HL-60 (cell line): ENCODE results near the gene TLCD4.

Source experiments
- DNase-seq, 2 experiments: peaks; one replicate each; pipeline ENCODE4 v3.0.0-alpha.2; 2010 to 2020; ENCODE audit warnings: low read depth in 1 of 2, low spot score in 1 of 2
- H3K27ac ChIP-seq: fragments of 250-450 bp; sonication (Bioruptor Pico); replicated peaks from 2 replicates; pipeline ENCODE4 v1.5.1; 2020; ENCODE audit warnings: mild to moderate bottlenecking, moderate library complexity
- H3K27me3 ChIP-seq: fragments of 250-450 bp; sonication (Bioruptor Pico); 2 replicates; pipeline ENCODE4 v1.5.1; 2021; ENCODE audit warnings: mild to moderate bottlenecking, moderate library complexity; ENCODE audit not compliant: insufficient read depth, poor library complexity, severe bottlenecking
- H3K4me3 ChIP-seq: replicated peaks from 2 replicates; pipeline ENCODE4 v1.5.1; 2011; ENCODE audit warnings: mild to moderate bottlenecking, control low read depth, low read length; ENCODE audit not compliant: insufficient read depth
- CTCF ChIP-seq: IDR thresholded peaks from one replicate; pipeline ENCODE4 v1.5.1; 2011; ENCODE audit warnings: low read length, control low read depth, inconsistent platforms; ENCODE audit not compliant: insufficient read depth
- GABPA ChIP-seq: IDR thresholded peaks from 2 replicates; pipeline ENCODE4 v1.6.1; 2012; ENCODE audit warnings: low read depth
- POLR2AphosphoS5 ChIP-seq: IDR thresholded peaks from 2 replicates; pipeline ENCODE4 v1.6.1; 2012; ENCODE audit warnings: low read depth
- REST ChIP-seq: IDR thresholded peaks from 2 replicates; pipeline ENCODE4 v1.6.1; 2012; ENCODE audit warnings: low read depth; ENCODE audit not compliant: insufficient replicate concordance
- SPI1 ChIP-seq: IDR thresholded peaks from 2 replicates; pipeline ENCODE4 v1.6.1; 2012; ENCODE audit warnings: low read depth, mild to moderate bottlenecking, borderline replicate concordance

Gene TLCD4

GRCh38 chr1:95116580-95117206 is 462 bp upstream of the TLCD4 start:
- peak; percentile 25 to 64 for DNase-seq
- TF ChIP-seq CTCF: peak; percentile 4
- TF ChIP-seq SPI1: no peak
- Histone ChIP-seq H3K27me3 (peaks cover 16% of the 10 kb centered on the region), H3K4me3 (peak overlapping the region; percentile 55), H3K27ac (no peak overlapping the region)

GRCh38 chr1:95118067-95118499 is 928 bp downstream of the TLCD4 start:
- H3K27me3 ChIP-seq: peaks cover 16% of the 10 kb centered on the region
- TF ChIP-seq CTCF: no peak
- peak in 1 of 2 experiments; percentile 2 for DNase-seq
- peak overlapping the region; percentile 55 for H3K4me3 ChIP-seq
- H3K27ac ChIP-seq: no peak overlapping the region

- Histone ChIP-seq H3K27ac (no peak overlapping the region), H3K27me3 (peaks cover 18% of the 10 kb centered on the region), H3K4me3 (no peak overlapping the region)
- TF ChIP-seq REST (no peak), POLR2AphosphoS5 (no peak), SPI1 (no peak), GABPA (no peak), CTCF (no peak)
- DNase-seq: no peak
Measured at GRCh38 chr1:95118710-95119109, 1.6 kb downstream of the TLCD4 start.

- no peak for DNase-seq
- no peak overlapping the region for H3K27ac ChIP-seq
- peaks cover 14% of the 10 kb centered on the region for H3K27me3 ChIP-seq
- TF ChIP-seq REST (no peak), CTCF (no peak), GABPA (no peak), POLR2AphosphoS5 (no peak), SPI1 (no peak)
- H3K4me3 ChIP-seq: no peak overlapping the region
Measured at GRCh38 chr1:95119273-95119672, 2.1 kb downstream of the TLCD4 start.
